Peyer's patch (tissue), 4 donors: ENCODE data around the gene PPFIBP1. TPM values are rescaled to one million over a fixed set of nuclear protein-coding genes. Genes with fewer than 3 reads are reported as not detected.

Experiments
- DNase-seq, 3 donors: peaks; one replicate each; pipeline ENCODE4 v3.0.0-alpha.2; 2017 to 2019
- H3K27ac ChIP-seq, 4 donors: fragments of 200-600 bp; sonication (generic); one replicate each; pipeline ENCODE4 v1.5.1; 2016 to 2019
- H3K27me3 ChIP-seq, 2 donors: fragments of 200-600 bp; sonication (generic); one replicate each; pipeline ENCODE4 v1.5.1; 2019
- H3K36me3 ChIP-seq, 3 donors: fragments of 200-600 bp; sonication (generic); one replicate each; pipeline ENCODE4 v1.5.1; 2016 to 2019
- H3K4me1 ChIP-seq, 4 donors: fragments of 200-600 bp; sonication (generic); one replicate each; pipeline ENCODE4 v1.5.1; 2016 to 2019
- H3K4me3 ChIP-seq, 4 donors: fragments of 200-600 bp; sonication (generic); 1 replicate in 3 of 4; 2 replicates in 1 of 4; pipeline ENCODE4 v1.5.1; 2016 to 2019; ENCODE audit warnings: mild to moderate bottlenecking in 1 of 4
- H3K9me3 ChIP-seq, 4 donors: fragments of 200-600 bp; sonication (generic); one replicate each; pipeline ENCODE4 v1.5.1; 2016 to 2019; ENCODE audit warnings: mild to moderate bottlenecking in 1 of 4
- CTCF ChIP-seq, 6 experiments: fragments of 450-650 bp in 4 of 6; fragments of 200-600 bp in 2 of 6; sonication (generic) in 1 of 6; IDR thresholded peaks; one replicate each; pipeline ENCODE4 v1.5.1; 2017 to 2019; ENCODE audit warnings: antibody characterized with exemption in 6 of 6, mild to moderate bottlenecking in 3 of 6, moderate library complexity in 1 of 6
- POLR2A ChIP-seq, 2 donors: fragments of 450-650 bp; IDR thresholded peaks; one replicate each; pipeline ENCODE4 v1.5.1; 2017; ENCODE audit warnings: antibody characterized with exemption in 2 of 2, mild to moderate bottlenecking in 2 of 2, moderate library complexity in 2 of 2
- total RNA-seq, 4 donors: library from RNA; depleted of rRNA; stranded (reverse); fragments of >200 nt; gene quantifications; one replicate each; pipeline ENCODE4 v1.1.0, GENCODE V29; 2016

PPFIBP1 gene
- total RNA-seq, 4 donors from 2014 or later, result 37.5 to 171 (median 48.1) TPM

- H3K27ac ChIP-seq, result no peak overlapping the region
- no peak for DNase-seq
- TF ChIP-seq CTCF (IDR thresholded peaks at IDR 0.05), result no peak
- TF ChIP-seq POLR2A (IDR thresholded peaks at IDR 0.05), result no peak
- H3K4me3 ChIP-seq, result no peak overlapping the region
- no peaks in the 10 kb centered on the region for H3K36me3 ChIP-seq
- H3K9me3 ChIP-seq, result no peaks in the 10 kb centered on the region
- H3K27me3 ChIP-seq, result no peaks in the 10 kb centered on the region
- no peaks in the 10 kb centered on the region for H3K4me1 ChIP-seq
These were observed 120.3 kb downstream of the PPFIBP1 start for GRCh38 chr12:27644158-27644845.

GRCh38 chr12:27645671-27646070 is 121.7 kb downstream of the PPFIBP1 start:
- Histone ChIP-seq H3K4me1 (no peaks in the 10 kb centered on the region), H3K27me3 (no peaks in the 10 kb centered on the region), H3K9me3 (no peaks in the 10 kb centered on the region), H3K4me3 (no peak overlapping the region), H3K27ac (no peak overlapping the region), H3K36me3 (no peaks in the 10 kb centered on the region)
- no peak for DNase-seq
- no peak for TF ChIP-seq POLR2A (IDR thresholded peaks at IDR 0.05)
- TF ChIP-seq CTCF (IDR thresholded peaks at IDR 0.05), result no peak

- Histone ChIP-seq H3K9me3 (no peaks in the 10 kb centered on the region), H3K27ac (no peak overlapping the region), H3K4me3 (no peak overlapping the region), H3K36me3 (no peaks in the 10 kb centered on the region), H3K27me3 (no peaks in the 10 kb centered on the region), H3K4me1 (no peaks in the 10 kb centered on the region)
- no peak for DNase-seq
- no peak for TF ChIP-seq CTCF (IDR thresholded peaks at IDR 0.05)
- no peak for TF ChIP-seq POLR2A (IDR thresholded peaks at IDR 0.05)
These were observed 122.1 kb downstream of the PPFIBP1 start for GRCh38 chr12:27646149-27646548.

GRCh38 chr12:27650011-27650410 is 126.0 kb downstream of the PPFIBP1 start:
- DNase-seq, result no peak
- no peak overlapping the region for H3K27ac ChIP-seq
- H3K27me3 ChIP-seq, result no peaks in the 10 kb centered on the region
- H3K9me3 ChIP-seq, result no peaks in the 10 kb centered on the region
- no peaks in the 10 kb centered on the region for H3K36me3 ChIP-seq
- H3K4me3 ChIP-seq, result no peak overlapping the region
- H3K4me1 ChIP-seq, result no peaks in the 10 kb centered on the region
- TF ChIP-seq CTCF (IDR thresholded peaks at IDR 0.05) (no peak), POLR2A (IDR thresholded peaks at IDR 0.05) (no peak)

- no peak for TF ChIP-seq POLR2A (IDR thresholded peaks at IDR 0.05)
- no peak for TF ChIP-seq CTCF (IDR thresholded peaks at IDR 0.05)
- Histone ChIP-seq H3K9me3 (no peaks in the 10 kb centered on the region), H3K4me3 (no peak overlapping the region), H3K27me3 (no peaks in the 10 kb centered on the region), H3K4me1 (no peaks in the 10 kb centered on the region), H3K27ac (no peak overlapping the region), H3K36me3 (no peaks in the 10 kb centered on the region)
- DNase-seq, result no peak
These were observed 127.2 kb downstream of the PPFIBP1 start for GRCh38 chr12:27651201-27651600.
